ENCODE measurements around the gene TRIM47.
"Not testable (repeated sequence)": the region's sequence is repeated elsewhere in the genome, so short reads cannot be mapped to it uniquely, and the experiment has no call there.

The TRIM47 gene

GRCh38 chr17:75891022-75891604 is 12.7 kb upstream of the TRIM47 start:
- DNase-seq, result no peak

- peak; percentile 52 for DNase-seq
Measured at GRCh38 chr17:75889454-75889853, 11.1 kb upstream of the TRIM47 start.

GRCh38 chr17:75888484-75888883 is 10.1 kb upstream of the TRIM47 start:
- DNase-seq, result no peak

DNA sequence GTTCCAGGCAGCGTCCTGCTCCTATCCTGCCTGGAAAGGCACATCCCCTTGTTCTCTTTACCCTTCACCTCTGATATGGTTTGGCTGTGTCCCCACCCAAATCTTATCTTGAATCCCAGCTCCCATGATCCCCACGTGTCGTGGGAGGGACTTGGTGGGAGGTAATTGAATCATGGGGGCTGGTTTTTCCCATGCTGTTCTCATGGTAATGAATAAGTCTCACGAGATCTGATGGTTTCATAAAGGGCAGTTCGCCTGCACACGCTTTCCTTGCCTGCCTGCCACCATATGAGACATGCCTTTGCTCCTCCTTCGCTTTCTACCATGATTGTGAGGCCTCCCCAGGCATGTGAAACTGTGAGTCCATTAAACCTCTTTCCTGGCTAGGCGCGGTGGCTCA is 7.5 kb upstream of the TRIM47 start:
- peak; percentile 49 for DNase-seq

- DNase-seq, result no peak
Measured at GRCh38 chr17:75885431-75885830, 7.0 kb upstream of the TRIM47 start.

DNA sequence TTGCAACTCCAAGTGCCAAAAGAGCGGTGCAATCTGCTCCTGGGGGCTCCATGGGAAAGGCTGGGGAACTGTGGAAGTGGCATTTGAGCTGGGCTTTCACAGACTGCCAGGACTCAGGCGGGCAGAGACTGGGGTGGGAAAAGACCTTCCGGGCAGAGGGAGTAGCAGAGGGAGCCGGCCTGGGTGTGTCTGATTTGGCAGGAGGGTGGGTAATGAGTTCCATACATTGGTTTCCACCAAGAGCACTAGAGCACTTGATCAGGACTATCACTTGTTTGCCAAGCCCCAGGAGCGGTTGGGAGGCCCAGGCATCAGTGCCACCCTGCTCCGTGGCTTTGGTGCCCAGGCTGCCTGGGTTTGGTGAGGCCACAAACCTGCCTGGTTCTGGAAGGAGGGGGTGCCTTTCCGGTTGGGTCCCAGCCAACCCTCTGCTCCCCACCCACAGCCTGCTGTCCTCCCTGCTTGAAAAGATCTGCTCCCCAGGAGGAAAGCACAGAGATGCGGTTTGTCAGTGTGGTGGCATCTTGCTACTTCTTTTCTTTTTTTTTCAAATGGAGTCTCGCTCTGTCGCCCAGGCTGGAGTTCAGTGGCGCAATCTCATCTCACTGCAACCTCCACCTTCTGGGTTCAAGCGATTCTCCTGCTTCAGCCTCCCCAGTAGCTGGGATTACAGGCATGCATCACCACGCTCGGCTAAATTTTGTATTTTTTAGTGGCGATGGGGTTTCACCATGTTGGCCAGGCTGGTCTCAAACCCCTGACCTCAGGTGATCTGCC is 3.5 kb upstream of the TRIM47 start:
- no peak for DNase-seq

DNA sequence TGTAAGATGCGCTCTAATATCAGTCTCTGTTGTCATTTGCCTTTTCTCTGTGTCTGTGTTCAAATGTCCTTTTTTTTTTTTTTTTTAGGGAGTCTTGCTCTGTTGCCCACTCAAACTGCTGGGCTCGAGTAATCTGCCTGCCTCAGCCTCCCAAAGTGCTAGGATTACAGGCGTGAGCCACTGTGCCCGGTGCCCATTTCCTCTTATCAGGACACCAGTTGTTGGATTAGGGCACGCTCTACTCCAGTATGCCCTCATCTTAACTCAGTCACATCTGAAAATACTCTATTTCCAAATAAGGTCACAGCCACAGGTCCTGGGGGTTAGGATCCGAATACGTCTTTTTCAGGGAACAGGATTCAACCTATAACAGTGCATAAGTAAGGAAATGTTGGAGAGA is 1.9 kb upstream of the TRIM47 start:
- DNase-seq, result no peak

DNA sequence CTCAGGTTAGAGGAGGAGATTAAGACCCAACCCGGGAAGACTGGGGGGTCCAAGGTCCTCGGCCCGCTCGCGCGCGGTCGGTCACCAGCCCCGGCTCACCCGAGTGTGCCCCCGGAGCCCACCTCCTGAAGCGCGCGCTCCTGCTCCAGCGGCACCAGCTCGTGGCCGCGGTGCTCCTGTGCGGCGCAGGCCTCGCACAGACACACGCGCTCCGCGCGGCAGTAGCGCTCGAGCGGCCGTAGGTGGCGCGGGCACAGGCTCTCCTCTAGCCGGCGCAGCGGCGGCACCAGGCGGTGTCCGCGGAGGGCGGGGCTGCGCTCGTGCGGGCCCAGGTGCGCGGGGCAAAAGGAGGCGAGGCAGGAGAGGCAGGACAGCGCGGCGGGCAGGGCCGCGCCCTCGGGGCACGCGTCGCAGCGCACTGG is 618 bp downstream of the TRIM47 start:
- DNase-seq, result peak; percentile 87

DNA sequence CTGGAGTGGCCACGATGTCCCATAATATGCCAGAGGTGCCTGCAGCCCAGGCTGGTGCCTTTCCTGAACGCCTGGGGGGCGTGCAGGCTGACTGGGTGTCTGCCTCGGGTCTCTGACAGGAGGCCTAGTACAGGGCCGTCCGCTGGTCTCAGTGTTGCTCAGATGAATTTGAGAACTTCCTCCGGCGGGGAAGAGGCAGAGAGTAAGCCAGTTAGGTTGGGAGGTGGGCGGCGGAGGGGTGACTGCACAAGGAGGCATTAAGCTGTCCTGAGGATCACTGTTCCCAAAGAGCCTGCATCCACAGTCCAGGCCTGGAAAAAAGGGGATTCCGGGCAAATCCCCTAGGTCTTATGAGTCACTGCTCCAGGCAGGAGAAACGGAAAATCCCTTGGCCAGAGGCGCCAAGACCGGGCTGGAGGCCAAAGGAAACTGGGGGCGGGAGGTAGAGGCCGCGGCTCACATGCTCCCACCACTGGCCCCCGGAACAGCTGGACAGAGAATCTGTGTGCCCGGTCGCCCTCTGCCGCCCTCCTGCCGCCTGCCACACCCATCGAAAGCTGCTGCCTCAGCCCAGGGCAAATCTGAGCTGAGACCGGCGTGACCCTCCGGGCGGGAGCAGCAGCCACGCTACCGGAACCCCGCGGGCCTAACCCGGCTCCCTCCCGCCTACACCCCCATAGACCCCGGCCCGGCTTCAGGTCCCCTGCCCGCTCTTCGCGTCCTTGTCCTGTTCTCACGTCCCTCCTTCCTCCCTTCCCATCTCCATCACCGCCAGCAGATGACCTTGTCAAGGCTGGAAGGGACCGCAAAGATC is 1.2 kb downstream of the TRIM47 start:
- peak; percentile 43 for DNase-seq

DNA sequence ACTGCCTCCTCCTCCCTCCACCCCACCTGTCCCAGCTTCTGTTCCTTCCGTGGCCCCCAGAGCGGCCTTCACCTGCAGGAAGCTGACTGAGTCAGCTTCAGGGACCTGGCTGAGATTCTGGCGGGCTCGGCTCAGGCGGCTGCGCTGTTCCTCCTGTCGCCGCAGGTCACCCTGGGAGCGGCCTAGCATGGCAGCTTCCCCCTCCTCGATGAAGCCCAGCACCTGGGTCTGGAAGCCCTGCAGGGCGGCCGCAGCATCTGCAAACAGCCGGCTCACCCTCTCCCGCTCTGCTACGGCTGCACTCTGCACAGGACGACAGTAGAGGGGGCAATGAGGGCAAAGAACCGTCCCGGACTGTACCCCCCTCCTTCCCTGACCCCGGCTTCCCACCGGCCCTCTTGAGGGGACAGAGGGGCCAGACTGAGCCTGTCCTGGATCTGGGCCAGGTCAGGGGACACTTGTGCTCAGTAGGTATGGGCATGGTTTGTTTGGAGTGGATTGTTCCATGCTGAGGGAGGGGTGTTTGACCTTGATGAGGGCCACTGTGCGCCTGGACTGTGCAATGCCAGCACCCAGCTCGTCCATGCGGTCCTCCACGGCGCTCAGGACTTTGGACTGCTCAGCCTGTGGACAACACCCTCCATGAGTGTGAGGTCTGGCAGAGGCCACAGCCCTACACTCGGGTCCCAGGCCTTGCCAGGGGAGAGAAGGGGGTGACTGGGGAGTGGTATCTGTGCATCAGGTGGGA is 2.0 kb downstream of the TRIM47 start:
- DNase-seq, result peak; percentile 68

GRCh38 chr17:75875940-75876189 is 2.5 kb downstream of the TRIM47 start:
- peak; percentile 47 for DNase-seq

DNA sequence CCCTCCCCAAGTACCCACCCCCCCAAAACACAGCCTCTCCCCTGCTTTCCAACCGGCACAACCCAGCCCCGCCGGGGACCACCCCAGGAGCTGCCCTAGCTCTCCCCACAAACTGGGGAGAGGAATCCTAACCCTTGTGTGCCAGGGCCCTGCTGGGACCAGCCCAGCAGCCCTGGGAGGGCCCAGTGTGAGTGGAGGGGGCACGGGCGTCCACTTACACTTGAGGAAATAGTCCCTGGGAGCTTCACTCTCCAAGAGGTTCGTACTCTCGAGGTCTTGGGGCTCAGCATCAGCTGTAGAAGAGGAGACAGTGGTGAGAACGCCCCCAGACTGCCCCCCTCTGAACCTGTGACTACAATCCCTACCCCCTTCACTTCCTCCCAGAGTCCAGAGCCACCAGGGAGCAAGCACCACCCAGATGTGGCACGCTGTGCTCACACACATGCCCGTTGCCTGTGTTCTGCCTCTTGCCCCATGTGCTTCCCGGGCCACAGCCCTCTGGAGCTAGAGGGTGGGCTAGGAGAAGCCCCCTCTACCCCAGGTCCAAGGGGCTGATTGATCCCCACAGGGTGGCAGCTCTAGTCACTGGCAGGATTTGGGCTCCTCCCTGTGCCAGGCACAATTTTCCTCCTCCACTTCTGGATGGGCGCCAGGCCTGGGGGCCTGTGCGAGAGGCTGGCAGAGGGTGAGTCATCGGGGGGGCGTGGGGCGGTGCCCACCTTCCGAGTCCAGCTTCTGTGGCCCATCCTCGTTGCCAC is 3.0 kb downstream of the TRIM47 start:
- DNase-seq, result no peak

- no peak for DNase-seq
Measured at GRCh38 chr17:75874323-75875181, 3.8 kb downstream of the TRIM47 start.

- DNase-seq, result no peak
Measured at GRCh38 chr17:75873587-75874322, 4.6 kb downstream of the TRIM47 start.

- DNase-seq, result peak; percentile 77
Measured at GRCh38 chr17:75872434-75873351, 5.7 kb downstream of the TRIM47 start.

- not testable (repeated sequence) for DNase-seq
Measured at GRCh38 chr17:75870228-75870627, 8.2 kb downstream of the TRIM47 start.

DNA sequence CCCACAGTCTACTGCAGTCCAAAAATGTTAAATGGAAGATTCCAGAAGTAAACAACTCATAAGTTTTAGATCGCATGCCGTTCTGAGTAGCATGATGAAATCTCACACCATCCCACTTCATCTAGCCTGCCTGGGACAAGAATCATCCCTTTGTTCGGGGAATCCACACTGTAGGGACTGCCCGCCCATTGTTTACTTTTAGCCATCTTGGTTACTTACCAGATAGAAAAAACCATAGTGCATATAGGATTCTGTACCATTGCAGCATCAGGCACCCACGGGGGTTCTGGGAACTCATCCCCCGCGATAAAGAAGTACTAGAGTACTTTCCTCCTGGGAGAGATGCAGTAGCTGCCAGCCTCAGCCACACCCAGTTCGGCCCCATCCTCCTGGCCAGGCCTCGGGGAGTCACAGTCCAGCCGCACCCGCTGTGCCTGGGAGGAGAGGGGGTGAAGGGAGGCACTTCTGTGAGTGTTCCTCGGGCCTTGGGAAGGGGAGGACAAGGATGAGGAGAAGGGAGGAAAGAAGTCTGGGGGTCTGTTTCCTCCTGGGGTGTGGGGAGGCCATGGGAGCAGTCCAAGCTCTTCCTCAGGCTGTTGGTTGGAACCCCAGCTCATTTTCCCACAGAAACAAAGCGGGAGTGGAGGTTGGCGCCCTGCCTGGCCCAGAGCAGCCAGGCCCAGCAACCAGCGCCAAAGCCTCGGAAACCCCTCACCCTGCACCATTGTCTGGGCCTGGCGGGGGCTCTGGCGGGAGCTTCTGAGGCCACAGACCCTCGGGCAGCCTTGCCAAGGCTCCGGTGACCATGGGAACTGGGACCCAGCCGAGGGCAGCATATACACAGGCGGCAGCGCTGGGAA is 8.9 kb downstream of the TRIM47 start:
- DNase-seq, result no peak

GRCh38 chr17:75868730-75869281 is 9.6 kb downstream of the TRIM47 start:
- DNase-seq, result not testable (repeated sequence)
